Stimulated activated CD8-positive, alpha-beta memory T cell treated with anti-CD3 and anti-CD28 coated beads, Interleukin-7, amount 100 ng/mL, for 1 hour (primary cell): Measurements from ENCODE around the gene CACNA2D2.

Experiments used
- DNase-seq, 2 donors: peaks; one replicate each; pipeline ENCODE4 v3.0.0-alpha.2; 2020; ENCODE audit warnings: low read depth in 2 of 2

CACNA2D2 gene

DNA sequence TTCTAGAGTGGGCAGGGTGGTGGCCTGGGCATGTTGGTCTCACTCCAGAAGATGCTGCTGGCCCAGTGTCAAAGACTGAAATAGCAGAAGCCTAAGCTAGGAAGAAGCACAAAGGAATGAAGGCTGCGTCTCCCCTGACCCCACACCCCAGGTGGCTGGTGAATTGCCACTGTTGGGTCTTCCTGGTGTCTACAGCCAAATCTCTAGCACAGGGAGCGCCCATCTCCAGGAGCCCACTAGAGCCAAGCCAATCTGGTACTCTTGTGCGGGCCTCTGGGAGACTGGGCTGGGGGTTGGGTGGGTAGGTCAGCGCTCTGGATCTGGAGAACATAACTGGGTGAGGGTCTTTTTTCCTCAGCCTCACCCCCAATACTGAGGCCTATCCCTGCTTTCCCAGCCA, 176.3 kb downstream of the CACNA2D2 start:
- DNase-seq: no peak

DNA sequence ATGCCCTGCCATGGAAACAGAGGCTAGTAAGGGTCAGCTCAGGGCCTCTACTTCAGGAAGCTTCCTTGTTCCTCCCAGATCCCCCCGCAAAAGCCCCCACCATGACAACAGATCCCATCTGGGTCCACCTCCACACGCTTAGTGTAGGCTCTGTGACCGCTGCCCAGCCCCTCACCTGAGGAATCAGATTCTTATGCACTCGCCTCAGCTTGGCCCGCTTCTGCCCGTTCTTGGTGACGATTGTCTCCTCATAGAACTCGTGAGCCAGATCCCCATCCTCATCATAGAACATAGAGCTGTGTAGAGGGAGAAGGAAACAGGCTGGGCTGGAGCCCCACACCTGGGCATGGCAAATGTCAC, 177.3 kb downstream of the CACNA2D2 start:
- no peak for DNase-seq

DNA sequence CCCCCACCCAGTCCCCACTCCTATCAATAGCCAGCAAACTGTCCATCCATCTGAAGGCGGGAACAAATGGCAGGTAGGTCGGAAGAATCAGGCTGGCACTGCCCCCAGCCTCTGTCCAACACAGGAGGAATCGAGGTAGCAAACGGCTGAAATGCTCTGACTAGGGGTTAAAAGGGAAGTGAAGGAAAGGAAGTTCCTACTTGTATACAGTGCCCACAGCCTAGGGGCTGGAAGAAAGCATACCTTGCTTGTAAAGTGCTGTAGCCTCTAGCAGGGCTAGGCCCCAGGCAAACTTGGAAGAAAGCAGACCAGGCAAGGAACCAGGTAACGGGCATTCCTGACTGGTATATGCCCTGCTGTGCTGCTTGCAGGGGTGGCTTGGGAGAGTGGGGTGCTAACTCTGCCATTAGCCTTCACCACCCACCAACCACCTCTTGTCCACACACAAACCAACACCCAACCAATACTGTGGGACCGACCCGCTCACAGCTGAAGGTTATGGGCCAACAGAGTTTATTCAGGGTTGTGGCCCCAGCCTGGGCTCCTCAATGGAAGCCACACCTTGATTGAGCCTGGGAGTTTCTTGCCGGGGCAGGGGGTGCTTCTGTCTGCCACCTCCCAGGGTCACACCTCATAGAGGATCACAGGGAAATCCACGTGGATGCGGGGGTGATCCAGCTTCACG, 177.8 kb downstream of the CACNA2D2 start:
- no peak for DNase-seq

DNA sequence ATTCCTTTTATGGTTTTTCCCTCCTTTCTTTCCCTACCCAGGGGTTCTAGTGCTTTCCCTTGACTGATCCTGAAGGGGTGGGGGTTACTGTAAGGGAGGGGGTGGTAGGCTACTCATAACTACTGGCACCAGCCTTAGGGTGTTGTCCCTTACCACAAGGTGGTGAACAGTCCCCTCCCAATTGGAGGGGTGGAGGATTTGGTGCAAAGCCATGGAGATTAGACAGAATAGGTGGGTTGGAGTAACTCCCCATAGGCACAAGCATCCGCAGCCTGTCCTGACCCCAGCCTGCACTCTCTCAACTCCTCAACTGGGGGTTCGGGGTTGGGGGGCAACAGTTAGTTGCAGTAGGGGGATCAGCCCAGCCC, 178.3 kb downstream of the CACNA2D2 start:
- no peak for DNase-seq

DNA sequence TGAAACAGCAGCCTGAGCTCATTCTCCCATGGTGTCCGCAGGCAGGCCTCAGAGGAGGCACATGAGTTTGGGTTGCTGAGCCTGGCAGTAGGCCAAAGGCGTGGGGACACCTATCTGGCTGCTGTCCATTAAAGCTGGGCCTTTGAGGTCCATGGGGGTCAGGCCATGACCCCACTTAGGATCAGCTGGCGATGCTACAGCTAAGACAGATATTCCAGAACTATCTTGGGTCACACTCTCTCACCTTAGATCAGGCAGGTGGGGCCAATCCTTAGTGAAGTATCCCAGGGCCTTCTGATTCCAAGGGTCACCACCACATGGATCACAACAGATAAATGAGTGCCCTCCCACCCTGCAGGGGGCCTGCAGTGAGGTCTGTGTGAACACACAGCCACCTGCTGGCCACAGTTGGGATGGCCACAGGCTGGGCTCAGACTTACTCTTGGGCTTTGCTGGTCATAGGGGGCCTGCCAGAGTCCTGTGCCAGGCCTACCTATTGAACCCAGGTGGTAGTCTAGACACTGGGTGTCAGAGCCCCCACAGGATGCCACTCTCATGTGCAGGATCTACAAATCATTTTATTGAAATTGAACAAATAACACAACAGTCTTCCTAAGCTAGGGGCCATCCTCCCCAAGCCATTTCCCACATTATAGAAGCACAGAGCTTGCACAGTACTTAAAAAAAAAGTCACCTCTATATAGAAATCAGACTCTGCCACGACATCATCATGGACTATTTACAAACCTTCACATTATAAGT, 178.9 kb downstream of the CACNA2D2 start:
- DNase-seq: peak in 1 of 2 donors; percentile 30

DNA sequence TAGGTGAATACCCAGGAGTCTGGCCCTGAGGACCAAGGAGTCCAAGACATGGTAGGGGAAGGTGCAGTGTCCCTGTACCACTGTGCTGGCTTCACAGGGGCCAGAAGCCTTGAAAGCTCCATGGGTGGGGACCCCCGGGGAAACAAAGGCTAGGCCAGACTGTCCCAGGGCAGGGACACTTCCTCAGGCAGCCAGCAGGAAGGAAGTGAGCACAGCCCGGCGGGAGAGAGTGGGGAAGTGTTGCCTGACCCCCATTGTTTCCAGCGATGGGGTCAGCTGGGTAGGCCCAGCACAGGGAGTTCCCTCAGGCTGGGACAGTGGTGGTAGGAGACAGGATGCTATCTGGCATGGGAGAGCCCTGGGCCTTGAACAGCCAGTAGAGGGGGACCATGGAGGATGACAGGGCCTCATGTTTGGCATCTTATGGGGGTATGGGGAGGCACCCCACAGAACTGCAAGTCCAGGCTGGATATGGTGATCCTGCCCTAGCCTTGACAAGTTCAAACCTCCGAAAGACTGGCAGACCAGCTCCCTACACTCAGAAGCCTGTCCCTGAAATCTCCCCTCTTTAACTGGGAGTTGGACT, 179.7 kb downstream of the CACNA2D2 start:
- DNase-seq: no peak

DNA sequence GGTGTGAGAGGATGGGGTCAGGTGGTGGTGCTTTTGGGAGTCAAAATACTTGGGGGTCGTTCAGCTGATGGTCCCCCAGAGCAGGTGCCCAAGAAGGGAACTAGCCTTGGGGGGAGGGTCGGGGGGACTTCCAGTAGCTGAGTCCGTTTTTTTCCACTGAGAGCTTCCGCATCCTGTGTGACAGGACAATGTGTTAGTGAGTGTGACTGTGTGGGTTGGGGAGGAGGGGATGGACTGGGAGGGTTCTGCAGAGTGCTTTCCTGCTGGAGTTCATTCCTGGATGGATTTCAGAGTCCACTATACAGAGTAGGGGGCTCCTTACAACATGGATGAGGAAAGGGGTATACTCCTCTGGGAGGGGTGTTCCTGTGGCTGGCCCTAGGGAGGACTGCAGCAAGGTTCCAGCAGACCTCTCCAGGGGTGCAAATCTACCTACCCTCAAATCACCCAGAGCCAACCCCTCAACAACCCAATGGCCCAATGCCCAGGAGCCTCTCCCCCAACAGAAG, 180.3 kb downstream of the CACNA2D2 start:
- no peak for DNase-seq

DNA sequence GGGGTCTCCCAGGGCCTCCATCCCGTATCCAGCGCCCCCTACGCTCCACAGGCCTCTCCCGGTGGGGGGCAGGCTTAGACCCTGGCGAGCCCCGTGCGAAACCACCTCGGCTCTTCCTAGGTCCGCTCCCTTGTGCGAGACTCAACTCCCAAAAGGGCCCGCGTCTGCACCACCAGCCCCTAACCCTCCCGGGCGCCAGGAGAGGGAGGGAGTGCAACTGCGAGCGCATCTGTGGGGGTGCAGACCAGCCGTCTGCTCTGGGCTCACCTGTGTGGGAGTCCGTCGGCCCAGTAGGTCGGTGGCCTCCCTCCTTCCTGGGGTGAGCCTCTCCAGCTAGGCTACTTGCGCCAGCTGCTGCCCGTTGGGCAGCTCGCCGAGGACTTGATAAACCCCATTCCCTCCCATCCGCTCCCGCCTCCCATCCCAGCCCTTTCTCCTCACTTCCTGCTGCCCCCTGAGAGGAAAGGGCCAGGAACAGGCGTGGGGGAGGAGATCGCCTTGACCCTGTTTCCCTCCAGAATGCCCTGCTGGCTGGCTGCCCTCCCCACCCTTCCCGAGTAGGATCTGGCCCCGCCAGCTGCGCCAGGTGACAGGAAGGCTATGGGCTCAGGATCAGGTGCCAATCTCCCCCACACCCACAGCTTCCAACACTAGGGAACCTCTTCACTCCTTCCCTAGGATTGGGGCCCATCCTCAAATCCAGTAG, 180.9 kb downstream of the CACNA2D2 start, which contains the start of gene HYAL2:
Gene HYAL2, minus strand, starts transcription at position 360 of the 706 bp plus-strand sequence. CDS start 2,256 bp downstream, outside the sequence.
- DNase-seq: no peak

DNA sequence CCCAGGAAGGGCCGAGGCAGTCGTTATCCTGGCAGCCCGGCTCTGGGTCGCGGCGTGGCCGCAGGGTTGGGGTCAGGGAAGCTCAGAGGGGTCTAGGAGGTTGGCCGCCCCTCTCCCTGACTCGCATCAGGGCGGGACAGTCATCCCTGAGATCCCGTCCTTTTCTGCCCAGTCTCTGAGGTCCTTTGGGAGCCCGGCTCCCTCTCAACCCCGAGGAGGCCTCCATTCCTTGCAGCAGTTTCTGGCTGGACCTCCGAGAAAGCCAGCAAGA, 181.4 kb downstream of the CACNA2D2 start:
- no peak for DNase-seq

DNA sequence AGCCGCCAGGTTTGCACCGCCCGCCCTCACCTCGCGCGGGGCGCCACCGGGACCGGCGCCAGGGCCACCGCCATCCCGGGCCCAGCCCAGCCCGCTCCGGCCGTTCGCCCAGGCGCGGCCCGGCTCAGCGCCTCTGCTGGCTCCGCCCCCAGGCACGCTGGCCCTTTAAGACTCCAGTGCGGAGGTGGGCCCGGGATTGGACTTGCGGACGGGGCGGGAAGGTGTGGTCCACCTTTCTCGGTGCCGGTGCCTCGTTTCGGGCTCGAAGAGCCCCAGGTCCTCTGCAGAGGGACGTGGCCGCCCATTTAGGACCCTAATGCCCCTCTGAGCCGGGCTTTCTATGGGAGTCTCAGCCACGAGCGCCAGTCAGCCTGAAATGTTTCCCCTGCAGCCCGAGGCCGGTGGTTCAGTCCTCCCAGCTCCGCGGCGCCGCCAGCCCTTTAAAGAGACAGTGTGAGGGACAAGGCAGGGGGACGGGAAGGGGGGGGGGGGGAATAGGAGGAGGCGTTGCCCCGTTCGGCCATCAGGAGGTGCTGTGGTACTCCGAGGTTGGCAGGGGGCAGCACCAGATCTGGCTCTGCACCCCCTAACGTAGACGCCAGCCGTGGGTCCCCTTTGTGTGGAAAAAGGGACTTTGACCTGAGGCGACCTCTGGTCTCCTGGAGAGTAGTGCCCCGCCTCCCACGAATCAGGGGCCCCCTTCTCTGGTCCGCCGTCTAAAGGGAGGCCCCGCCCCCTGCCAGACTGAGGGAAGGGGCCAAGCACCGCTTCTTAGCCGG, 181.9 kb downstream of the CACNA2D2 start:
- DNase-seq: peak; percentile 57 to 58

DNA sequence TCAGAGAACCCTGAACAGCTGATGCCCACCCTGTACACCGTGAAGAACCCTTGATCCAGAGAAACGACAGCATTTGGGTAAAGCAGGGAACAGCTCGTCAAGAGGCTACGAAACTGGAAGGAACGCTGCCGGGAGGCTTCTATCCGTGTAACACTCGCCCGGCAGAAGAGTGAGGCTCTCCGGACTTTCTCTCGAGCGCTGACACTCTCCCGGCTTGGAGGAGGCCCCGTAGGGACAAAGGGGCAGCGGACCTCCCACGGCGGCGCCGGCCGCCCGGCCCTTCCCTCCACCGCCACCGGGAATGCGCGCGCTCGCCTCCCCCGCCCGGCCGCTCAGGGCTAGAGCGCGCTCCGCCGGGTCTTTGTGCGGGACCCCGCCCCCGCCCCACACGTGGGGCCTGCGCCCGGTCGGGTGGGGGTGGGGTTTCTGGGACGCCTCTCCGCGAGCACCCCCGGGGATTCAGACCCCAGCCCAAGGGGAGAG, 182.5 kb downstream of the CACNA2D2 start:
- DNase-seq: peak in 1 of 2 donors; percentile 26

DNA sequence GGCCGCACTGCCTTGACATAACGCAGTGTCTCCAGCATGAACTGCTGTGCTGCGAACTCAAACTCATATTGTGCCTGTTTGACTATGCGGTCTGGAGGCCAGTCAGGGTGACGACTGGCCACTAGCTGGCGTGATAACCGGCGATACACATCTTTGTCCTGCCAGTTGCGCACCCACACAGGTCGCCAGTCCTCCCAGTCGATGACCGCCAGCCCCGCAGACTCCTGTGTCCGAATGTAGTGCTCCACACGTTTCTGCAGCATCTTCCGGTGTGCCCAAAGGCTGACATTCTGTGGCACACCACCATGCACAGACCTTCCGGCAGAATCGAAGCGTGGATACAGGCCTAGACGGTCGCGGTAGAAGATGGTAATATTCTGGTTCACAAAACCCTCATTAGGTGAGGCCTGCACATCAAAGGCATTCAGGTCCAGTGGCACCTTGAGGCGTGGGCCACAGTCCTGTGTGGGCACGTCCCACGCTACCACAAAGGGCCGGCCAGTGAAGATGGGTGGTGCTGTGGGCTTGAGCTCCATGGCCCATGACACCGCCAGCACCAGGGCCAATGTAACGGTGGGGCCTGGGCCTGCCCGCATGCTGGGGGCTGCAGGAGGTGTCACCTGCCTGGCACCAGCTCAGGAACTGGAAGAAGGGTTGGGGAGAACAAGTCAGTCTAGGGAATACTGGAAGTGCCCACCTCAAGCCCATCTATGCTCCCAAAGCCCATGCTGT, 183.4 kb downstream of the CACNA2D2 start:
- DNase-seq: no peak

DNA sequence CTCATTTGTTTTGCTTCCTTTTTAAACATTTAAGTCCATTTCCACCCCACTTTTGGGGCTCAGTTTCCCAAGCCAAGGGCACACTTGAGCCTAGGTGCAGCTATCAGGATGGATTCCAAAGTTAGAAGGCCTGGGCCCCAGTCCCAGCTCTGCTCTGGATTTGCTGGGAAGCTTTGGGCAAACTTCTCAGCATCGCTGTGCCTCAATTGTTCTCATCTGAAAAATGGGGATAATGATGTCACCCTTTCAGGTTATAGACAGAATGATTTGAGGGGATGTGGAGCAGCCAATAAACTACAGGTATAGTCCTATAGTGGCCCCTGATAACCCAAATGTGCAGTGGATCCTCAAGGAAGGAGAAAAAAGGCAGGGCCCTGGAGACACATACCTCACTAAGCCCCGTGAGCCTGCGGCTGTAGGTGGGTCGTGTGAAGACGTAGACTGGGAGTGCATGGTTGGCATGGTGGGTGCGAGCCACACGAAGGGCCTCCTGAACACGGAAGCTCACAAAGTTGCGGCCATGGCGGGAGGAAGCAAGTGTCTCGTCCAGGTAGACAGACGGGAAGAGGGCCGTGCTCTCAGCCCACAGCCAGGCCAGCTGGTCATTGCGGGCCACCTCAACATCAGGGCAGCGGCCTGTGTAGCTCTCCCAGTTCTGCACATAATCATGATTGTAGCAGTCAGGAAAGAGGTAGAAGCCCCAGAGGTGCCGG, 184.1 kb downstream of the CACNA2D2 start:
- DNase-seq: no peak

DNA sequence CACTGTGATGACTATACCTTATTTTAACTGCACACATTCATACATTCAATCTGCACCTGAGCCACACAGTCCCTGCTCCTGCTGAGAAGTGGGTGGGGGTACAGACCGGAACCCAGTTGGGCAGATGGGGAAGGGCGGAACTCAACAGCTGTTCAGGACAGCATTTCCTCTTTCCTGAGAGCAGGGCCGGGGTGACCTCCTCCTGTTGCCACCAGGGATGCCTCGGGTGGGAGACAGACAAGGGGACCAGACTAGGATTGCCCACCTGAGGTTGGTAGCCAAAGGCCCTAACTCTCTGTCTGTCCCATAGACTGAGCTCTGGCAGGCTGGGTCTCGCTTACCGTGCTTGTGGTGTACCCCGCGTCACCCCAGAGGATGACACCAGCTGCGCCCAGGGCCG, 184.8 kb downstream of the CACNA2D2 start:
- DNase-seq: no peak

DNA sequence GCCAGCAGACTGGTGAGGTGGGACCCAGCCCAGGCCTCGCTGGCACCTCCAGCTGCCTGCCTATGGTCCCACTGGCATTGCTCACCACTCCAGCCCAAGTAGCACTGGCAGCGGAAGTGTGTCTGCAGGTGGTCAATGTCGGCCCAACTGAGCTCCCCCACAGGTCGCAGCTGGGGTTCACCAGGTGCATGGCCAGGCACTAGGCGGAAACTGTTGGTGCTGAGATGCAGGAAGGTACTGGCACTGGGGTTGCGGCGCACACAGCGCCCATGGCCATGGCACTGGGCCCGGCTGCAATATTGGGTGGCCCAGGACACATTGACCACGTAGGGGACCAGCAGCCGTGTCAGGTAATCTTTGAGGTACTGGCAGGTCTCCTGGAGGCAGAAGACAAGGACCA, 185.3 kb downstream of the CACNA2D2 start:
- no peak for DNase-seq

DNA sequence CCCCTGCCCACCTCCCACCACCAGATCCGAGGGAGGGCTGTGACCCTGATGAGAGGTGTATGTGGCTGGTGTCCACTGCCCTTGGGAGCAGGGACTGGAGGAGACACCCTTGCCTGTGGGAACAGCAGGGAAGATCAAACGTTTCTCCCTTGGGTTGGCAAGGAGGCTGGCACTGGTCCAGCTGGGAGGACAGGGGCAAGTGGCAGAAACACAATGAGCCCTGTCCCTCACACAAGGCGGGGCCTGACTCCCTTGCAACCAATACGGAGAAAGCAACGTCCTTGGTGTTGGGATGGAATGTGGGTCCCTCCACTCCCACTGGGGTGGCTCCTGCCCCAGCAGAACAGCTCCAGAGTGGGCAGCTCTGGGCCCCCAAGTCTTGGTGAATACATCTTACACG, 186.1 kb downstream of the CACNA2D2 start:
- no peak for DNase-seq

DNA sequence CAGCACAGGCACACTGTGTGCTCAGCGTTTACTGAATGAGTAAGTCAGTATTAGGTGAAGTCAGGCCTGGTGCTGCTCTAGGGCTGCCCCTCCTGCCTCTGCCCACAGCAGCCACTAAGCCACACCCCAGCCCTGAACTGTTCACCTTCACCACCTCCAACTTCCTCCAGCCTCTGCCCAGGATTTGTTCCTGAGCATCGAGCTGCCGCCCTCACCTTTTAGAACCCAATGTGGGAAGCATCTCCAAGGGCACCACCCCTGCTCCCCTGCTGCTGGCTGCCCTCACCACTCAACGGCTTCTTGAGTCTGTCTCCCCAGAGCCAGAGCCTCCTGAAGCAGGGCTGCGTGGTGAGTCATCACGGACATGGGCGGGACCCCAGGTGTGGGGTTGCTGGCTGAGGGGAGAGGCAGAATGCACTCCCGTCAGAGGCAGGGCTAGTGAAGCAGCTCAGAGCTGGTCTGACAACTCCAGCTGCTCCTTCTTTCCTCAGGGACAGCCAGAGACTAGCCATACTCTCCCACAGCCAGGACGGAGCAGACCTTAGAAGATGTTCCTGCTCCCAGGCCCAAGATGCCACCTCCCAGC, 186.7 kb downstream of the CACNA2D2 start:
- DNase-seq: peak in 1 of 2 donors; percentile 60

DNA sequence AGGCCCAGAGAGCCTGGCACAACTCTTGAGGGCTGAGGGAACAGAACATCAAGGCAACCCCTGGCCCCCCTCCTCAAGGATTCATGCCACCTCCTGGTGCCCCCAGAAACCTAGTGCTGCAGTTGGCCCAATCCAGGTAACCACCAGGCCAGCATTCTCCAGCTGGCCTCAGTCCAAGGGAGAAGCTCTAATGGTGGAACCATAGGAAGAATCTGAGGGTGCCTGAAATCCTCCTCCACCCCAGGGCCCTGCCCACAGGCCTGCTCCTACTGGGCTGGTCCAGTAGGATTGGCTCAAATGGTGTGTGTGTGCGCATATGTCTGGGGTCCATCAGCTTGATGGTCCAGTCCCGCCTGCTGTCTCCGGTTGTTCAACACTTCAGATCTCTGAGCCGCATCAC, 188.6 kb downstream of the CACNA2D2 start:
- no peak for DNase-seq

DNA sequence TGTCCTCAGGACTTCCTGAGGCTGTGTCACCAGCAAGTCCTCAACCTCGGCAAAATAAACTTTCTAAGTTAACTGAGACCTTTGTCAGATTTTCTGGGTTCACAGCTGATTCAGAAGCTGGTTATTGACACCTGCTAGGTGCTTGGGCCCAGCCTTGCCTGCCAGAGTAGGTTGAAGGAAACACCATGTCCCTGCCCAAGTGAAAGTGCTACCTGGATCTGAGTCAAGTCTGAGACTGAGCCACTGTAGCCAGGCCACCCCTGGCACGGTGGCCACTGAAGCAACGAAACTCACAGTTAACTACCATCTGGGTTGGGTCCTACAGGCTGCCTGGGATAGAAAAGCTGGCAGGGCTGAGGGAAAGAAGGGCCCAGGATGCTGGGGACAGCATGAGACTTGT, 189.1 kb downstream of the CACNA2D2 start:
- no peak for DNase-seq
